GM18873 (cell line): ENCODE measurements around the gene DUS3L.

Source experiments
- ATAC-seq: cut with Tn5 transposase; IDR thresholded peaks from one replicate; pipeline ENCODE4 v1.9.1; 2021; ENCODE audit warnings: mild to moderate bottlenecking, moderate library complexity, moderate number of reproducible peaks; ENCODE audit not compliant: unreplicated experiment, low FRiP score

Gene DUS3L

DNA sequence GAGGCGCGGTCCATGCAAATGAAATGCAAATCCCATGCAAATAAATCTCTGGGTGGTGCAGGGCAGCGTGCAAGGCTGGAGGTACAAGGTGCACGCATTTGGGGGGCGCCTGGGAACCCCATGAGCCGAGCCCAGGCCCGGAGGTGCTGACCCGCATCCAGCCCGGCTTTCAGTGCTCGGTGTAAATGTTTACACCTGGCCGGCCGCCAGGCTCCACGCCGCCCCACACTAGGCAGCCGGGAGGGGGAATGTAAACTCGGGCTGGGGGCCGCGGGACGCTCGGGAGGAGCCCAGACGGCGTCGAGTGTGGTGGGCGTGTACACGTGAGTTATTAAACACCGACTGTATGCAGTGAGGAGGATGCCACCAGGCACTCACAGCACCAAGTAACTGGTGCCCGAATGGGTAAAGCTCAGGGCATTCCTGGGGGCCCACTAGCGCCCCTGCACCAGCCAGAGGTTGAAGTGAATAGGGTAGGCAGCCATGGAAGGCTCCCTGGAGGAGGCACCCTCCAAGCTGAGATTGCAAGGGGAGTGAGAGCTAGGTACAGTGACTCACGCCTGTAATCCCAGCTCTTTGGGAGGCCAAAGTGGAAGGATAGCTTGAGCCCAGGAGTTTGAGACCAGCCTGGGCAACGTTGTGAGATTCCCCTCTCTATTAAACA, 31.4 kb upstream of the DUS3L start:
- no peak for ATAC-seq

DNA sequence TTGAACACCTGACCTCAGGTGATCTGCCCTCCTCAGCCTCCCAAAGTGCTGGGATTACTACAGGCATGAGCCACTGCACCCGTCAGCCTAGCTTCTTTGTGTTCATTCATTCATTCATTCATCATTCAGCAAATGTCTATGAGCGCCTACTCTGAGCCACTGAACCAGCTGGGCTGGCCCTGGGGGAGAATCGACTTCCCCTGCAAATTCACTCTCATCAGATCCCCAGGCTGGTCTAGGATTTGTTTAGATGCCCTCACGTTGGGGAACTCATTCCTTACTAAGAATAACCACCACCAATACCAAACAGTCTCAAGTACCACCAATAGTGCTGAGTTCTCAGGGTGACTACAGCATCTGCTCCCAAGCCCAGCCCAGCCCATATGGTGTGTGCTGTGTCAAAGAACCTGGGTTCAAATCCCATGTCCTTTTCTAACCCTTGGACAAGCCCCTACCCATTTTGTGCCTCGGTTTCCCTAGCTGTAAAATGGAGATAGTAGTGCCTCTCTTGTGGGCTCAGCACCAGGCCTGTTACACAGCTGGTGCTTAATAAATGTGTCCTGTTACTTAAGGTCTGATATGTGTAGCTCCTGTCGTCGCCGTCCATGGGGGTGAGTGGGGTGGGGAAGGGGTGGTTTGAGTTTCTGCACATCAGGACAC, 30.7 kb upstream of the DUS3L start:
- no peak for ATAC-seq

GRCh38 chr19:5820785-5821184, 29.8 kb upstream of the DUS3L start:
- no peak for ATAC-seq

DNA sequence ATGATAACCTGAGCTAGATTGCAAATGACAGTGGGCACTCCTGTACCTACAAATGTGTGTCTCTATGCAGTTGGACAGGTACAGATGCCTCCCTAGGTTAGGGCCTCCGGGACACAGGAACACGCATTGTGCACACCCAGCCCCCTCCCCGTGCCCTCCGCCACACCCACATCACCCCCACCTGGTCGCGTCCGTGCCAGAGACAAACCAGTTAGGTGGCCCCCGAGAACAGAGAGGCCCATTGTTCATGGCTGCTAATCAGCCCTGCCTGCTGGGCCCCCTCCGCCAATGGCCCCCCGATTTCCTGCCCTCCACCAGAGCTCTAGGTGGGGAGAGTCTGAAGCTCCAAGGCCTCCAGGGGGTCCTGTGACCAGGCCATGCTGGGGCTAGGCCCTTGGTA, 27.6 kb upstream of the DUS3L start:
- no peak for ATAC-seq

DNA sequence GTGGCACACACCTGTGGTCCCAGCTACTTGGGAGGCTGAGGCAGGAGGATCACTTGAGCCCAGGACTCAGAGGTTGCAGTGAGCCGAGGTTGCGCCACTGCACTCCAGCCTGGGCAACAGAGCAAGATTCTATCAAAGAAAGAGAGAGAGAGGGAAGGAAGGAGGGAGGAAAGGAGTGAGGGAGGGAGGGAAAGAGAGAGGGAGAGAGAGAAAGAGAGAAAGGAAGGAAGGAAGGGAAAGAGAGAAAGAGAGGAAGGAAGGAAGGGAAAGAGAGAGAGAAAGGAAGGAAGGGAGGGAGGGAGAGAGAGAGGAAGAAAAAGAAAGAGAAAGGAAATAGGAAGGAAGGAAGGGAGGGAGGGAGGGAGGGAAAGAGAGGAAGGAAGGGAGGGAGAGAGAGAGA, 26.3 kb upstream of the DUS3L start:
- ATAC-seq, result no peak

DNA sequence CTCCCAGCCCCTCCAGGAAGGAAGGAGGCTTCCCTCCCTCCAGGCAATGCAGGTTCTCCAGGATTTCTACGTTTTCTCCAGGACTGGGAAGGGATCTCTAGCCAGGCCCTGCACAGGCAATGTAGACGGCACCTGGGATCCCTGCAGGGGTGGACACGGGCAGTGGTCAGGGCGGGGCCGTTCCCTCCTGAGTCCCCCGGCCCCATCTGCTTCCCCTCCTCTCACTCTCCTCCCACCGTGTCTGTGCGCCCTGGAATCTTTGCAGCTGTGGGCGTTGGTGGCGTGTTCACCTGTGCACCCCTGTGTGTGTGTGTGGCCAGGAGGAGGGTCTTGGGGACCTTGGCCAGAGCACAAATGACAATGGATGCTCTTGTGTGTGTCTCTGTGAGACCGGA, 23.9 kb upstream of the DUS3L start:
- ATAC-seq, result no peak

DNA sequence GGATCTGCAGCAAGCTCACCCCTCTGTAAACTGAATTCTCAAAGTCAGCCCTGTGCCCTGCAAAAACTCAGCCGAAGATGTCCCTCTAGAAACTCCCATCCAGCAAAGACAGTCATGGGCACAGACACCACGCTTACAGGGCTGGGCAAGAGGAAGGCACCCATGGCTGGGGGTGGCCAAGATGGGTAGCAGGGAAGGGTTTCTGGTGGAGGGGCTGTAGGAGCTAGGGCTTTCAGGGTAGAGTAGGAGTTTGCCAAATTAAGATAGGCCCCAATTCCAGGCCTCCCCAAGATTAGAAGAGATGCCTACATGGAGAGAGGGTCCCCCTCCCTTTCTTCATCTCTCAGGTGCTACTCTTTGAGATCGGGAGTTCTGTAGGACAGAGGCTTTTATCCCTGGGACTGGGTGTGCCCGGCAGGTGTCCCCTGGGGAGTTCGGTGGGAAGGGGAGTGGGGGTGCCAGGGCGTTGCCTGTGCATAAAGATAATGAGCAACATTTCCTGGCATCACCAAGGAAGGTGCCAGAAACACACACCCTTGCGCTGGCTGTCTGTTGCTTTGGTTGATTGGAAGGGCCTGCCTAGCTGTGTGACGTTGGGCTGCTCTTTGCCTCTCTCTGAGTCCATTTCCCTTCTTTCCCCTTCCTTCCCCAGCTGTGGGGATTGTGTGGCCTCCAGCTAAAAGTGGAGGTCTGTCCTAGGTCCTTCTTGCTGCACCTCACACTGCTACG, 23.3 kb upstream of the DUS3L start:
- ATAC-seq, result no peak

DNA sequence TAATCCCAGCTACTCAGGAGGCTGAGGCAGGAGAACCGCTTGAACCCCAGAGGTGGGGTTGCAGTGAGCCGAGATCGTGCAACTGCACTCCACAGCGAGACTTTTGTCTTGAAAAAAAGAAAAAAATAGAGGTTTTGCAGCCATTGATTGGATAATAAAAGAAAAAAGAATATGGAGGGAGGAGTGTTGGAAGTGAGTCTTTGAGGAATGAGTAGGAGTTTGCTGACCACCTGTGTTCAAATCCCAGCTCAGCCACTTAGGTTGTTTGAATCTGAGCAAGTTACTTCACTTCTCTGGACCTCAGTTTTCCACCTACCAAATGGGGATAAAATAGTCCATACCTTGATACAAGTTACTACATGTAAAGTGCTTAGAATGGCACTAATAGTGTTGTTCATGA, 20.2 kb upstream of the DUS3L start:
- no peak for ATAC-seq

DNA sequence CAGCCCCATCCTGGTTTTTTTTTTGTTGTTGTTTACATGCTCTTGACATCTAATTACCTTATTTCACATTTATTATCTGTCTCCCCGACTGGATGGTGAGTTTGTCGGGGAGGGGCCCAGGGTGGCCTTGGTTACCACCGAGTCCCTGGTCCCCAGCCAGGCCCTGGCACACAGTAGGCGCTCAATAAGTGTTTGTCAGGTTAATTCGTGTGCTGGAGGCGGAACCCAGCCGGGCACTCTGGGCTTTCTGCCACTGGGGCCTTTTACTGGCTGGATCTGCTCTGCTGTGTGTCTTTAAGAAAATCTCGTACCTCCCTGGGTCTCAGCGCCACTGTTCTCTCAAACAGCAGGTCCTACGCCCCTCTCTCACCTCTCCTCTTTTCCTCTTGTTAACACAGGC, 18.5 kb upstream of the DUS3L start:
- ATAC-seq, result no peak

DNA sequence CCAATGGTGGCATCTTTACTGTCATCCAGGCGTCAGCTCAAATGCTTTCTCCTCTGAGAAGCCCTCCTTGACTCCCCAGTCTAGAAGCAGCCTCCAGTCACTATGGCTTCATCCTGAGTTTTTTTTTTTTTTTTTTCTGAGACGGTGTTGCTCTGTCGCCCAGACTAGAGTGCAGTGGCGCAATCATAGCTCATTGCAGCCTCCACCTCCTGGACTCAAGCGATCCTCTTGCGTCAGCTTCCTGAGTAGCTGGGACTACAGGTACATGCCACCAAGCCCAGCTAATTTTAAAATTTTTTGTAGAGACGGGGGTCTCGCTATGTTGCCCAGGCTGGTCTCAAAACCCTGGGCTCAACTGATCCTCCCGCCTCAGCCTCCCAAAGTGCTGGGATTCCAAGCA, 18.1 kb upstream of the DUS3L start:
- no peak for ATAC-seq

DNA sequence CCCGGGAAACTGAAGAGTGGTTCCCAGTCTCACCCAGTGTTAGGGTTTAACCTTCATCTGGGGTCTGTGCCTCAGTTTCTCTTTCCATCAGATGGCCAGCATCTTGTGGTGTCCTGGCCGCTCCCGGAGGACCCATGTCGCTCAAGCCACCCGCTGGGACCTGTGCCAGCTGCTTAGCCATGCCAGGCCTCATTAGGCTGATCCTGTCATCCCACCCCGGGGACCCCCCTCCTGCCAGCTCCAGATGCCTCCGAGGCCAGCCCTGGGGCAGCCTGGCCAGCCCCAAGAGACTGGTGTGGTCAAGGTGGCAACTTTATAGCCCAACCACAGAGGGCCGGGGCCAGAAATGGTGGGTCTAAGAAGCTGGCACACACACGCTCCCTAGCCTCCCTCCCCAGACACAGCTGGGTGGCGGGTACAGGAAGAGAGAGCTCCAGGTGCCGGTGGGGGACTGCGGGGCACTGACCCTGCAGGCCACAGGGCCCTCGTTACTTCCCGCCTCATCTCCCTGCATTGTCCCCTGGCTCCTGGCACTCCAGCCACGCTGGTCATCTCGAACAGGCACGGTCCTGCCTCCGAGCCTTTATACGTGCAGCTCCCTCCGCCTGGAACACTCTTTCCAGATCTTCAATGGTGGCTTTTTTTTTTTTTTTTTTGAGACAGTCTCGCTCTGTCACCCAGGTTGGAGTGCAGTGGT, 17.3 kb upstream of the DUS3L start:
- no peak for ATAC-seq

DNA sequence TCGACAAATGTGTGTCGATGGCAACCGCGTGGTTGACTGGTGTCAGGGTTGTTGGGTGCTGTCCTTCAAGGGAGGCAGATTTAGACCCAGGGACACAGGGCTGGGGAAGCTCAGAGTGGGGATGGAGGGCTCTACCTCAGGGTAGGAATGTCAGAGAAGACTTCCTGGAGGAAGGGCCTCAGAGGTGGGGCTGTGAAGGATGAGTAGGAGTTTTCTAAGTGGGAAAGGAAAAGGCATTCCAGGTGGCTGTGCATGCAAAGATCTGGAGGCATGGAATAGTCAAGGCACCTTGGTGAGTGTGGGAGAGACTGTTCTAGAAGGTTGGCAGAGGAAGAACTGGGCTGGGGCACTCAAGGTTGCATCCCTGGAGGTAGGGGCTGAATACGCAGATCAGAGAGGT, 15.9 kb upstream of the DUS3L start:
- no peak for ATAC-seq

GRCh38 chr19:5806133-5806489, 15.1 kb upstream of the DUS3L start:
- no peak for ATAC-seq

- no peak for ATAC-seq
These were observed 14.6 kb upstream of the DUS3L start for GRCh38 chr19:5805462-5806132.

DNA sequence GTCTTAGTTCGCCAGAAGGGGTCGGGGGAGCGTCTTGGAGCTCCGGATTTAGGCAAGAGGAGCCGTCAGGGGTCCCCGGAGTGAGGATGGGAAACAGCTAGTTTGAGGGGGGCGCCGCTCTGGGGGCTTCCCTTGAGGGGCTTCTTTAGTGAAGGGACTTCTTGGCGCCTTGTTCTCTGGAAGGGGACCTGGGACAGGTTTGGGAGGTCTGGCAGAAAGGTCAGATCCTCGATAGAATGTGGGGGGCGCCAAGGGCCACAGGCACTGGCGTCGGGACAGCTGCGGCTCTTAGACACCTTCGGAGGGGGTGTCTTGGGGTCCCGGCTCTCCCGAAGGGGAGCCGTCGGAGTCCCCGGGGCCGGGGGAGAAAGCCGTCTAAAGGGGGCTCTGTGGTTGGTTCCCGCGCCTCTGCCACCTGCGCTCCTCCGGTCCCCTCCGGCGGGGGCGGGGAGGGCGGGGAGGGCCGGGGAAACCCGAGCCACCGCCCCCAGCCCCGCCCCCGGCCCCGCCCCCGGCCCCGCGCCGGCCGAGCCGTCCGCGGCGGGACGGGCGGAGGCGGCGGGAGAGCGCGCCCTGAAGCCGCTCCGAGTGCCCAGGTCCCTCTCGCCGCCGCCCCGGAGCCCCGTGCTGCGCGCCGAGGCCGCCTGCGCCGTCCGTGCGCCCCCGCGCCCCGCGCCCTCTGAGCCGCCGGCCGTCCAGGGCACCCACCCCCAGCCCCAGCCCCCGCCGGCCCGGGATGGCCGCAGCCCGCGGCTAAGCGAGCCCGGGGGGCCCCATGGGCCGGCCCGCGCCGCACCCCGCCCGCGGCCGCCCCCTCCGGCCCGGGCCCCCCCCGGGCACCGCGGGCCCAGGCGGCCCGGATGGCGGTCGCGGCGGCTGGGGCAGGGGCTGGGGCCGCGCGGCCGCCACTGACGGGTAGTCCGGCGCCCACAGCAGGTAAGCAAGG, 13.8 kb upstream of the DUS3L start, which contains the start of gene NRTN:
NRTN (plus strand) TSS at position 552 of the 946 bp plus-strand sequence. CDS start 19,099 bp downstream, outside the sequence.
- ATAC-seq, result no peak

GRCh38 chr19:5803752-5804515, 13.0 kb upstream of the DUS3L start:
- ATAC-seq, result peak; percentile 60

- no peak for ATAC-seq
These were observed 12.4 kb upstream of the DUS3L start for GRCh38 chr19:5803441-5803751.

- no peak for ATAC-seq
These were observed 11.0 kb upstream of the DUS3L start for GRCh38 chr19:5801796-5802619.
